ENCODE data around the gene NBEAL2. TPM values are rescaled to one million over a fixed set of nuclear protein-coding genes. Genes with fewer than 3 reads are reported as not detected.

NBEAL2 gene
- total RNA-seq, 1 experiment from 2014 or later = 60.5 TPM

Small RNAs within 50 kb of the gene (small RNA-seq; reads per million reads assigned to genes)
- not detected for gene MRPL57P3

Other genes with a start within 250 kb of the NBEAL2 start
- not detected in 2 replicates for gene MYL3, start 116.2 kb upstream of the NBEAL2 start, total RNA-seq (2014; rRNA removed; shearing (Covaris generic); ENCODE audit: low replicate concordance)
- gene PTH1R, start 101.9 kb upstream of the NBEAL2 start, total RNA-seq (2014; rRNA removed; shearing (Covaris generic); ENCODE audit: low replicate concordance) = not detected in 2 replicates
- 40.2 and 83.5 TPM in 2 replicates for gene CCDC12, start 2.9 kb upstream of the NBEAL2 start, total RNA-seq (2014; rRNA removed; shearing (Covaris generic); ENCODE audit: low replicate concordance)
- 56.2 and 60.2 TPM in 2 replicates for gene SETD2, start 184.4 kb downstream of the NBEAL2 start, total RNA-seq (2014; rRNA removed; shearing (Covaris generic); ENCODE audit: low replicate concordance)